Fibroblast of lung (primary cell): ENCODE measurements around the gene RNF217.

Experiments used
- EZH2 ChIP-seq: IDR thresholded peaks from 2 replicates; pipeline ENCODE4 v1.5.1; 2012; ENCODE audit warnings: low read length, control low read depth, mild to moderate bottlenecking; ENCODE audit errors: missing control alignments
- TF ChIP-seq, protein P1 (sequence below), 2 donors: IDR thresholded peaks in 1 of 2; conservative IDR thresholded peaks in 1 of 2; 1 replicate in 1 of 2; 2 replicates in 1 of 2; pipeline ENCODE4 v1.5.1; 2011 to 2012; ENCODE audit warnings: low read length in 2 of 2, control low read depth in 1 of 2, inconsistent platforms in 1 of 2, low read depth in 1 of 2, mild to moderate bottlenecking in 1 of 2

DNA sequence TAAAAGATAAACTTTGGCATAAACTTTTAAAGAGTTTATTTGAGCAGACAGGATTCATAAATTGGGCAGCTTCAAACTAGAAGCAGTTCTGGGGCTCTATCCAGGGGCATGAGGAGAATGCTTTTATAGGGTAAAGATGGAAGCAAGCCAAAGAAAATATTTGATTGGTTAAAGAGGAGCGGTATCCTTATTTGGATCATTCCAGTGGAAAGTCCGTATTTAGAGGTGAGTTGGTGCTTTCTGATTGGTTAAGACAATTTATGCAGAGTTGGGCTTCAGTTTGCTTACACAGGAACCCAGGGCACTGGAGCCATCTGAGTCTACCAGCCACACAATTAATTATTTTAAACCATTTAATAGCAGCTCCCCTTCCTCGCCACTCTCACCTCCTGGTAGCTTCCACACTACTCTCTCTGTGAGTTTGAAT is 37.9 kb upstream of the RNF217 start:
- TF ChIP-seq EZH2, result no peak
- TF ChIP-seq, protein P1, sequence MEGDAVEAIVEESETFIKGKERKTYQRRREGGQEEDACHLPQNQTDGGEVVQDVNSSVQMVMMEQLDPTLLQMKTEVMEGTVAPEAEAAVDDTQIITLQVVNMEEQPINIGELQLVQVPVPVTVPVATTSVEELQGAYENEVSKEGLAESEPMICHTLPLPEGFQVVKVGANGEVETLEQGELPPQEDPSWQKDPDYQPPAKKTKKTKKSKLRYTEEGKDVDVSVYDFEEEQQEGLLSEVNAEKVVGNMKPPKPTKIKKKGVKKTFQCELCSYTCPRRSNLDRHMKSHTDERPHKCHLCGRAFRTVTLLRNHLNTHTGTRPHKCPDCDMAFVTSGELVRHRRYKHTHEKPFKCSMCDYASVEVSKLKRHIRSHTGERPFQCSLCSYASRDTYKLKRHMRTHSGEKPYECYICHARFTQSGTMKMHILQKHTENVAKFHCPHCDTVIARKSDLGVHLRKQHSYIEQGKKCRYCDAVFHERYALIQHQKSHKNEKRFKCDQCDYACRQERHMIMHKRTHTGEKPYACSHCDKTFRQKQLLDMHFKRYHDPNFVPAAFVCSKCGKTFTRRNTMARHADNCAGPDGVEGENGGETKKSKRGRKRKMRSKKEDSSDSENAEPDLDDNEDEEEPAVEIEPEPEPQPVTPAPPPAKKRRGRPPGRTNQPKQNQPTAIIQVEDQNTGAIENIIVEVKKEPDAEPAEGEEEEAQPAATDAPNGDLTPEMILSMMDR (conservative IDR thresholded peaks at IDR 0.05 in 1 of 2, IDR thresholded peaks at IDR 0.05 in 1 of 2; ENCODE audit: low read depth in 1 of 2, low read length in 2 of 2), result no peak
